Muscle layer of duodenum (tissue), 2 donors: ENCODE results near the gene CCDC50.

Source experiments
- H3K27ac ChIP-seq: one replicate; pipeline ENCODE4 v1.7.0; 2013; ENCODE audit warnings: mild to moderate bottlenecking, low read length
- H3K27me3 ChIP-seq: one replicate; pipeline ENCODE4 v1.7.0; 2013; ENCODE audit warnings: low read depth, mild to moderate bottlenecking, control low read depth, low read length
- H3K36me3 ChIP-seq, 2 donors: one replicate each; pipeline ENCODE4 v1.7.0; 2013; ENCODE audit warnings: low read length in 2 of 2, control low read depth in 1 of 2, mild to moderate bottlenecking in 1 of 2; ENCODE audit not compliant: insufficient read depth in 2 of 2, control insufficient read depth in 1 of 2
- H3K4me1 ChIP-seq, 2 donors: one replicate each; pipeline ENCODE4 v1.7.0; 2013; ENCODE audit warnings: low read length in 2 of 2, mild to moderate bottlenecking in 2 of 2, control low read depth in 1 of 2, moderate library complexity in 1 of 2; ENCODE audit not compliant: insufficient read depth in 2 of 2, control insufficient read depth in 1 of 2
- H3K4me3 ChIP-seq, 2 donors: one replicate each; pipeline ENCODE4 v1.7.0; 2013; ENCODE audit warnings: low read length in 2 of 2, low read depth in 1 of 2, mild to moderate bottlenecking in 1 of 2
- H3K9me3 ChIP-seq, 2 donors: one replicate each; pipeline ENCODE4 v1.7.0; 2013; ENCODE audit warnings: low read length in 2 of 2, control low read depth in 1 of 2, mild to moderate bottlenecking in 1 of 2; ENCODE audit not compliant: control insufficient read depth in 1 of 2
- donor health status: healthy.

Gene CCDC50

DNA sequence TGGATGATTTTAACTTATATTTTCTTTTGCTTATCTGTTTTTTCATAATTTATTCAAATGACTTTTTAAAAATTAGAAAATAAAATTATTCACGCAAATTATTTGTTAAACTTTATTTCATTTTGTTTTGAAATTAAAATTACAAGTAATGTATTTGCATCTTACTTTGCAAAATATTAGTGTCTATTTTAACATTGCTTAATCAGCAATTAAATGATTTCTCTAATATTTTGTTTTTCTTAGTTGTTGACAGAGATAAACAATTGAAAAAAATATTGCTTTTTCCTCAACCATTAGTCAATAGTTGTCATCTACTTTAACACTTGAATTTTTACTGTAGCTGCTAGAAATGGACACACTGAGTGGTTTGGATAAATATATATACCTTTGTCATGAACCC, 99.0 kb downstream of the CCDC50 start:
- Histone ChIP-seq H3K27ac (no peak overlapping the region), H3K4me1 (no peaks in the 10 kb centered on the region), H3K36me3 (no peaks in the 10 kb centered on the region), H3K9me3 (no peaks in the 10 kb centered on the region), H3K4me3 (no peak overlapping the region), H3K27me3 (no peaks in the 10 kb centered on the region)

DNA sequence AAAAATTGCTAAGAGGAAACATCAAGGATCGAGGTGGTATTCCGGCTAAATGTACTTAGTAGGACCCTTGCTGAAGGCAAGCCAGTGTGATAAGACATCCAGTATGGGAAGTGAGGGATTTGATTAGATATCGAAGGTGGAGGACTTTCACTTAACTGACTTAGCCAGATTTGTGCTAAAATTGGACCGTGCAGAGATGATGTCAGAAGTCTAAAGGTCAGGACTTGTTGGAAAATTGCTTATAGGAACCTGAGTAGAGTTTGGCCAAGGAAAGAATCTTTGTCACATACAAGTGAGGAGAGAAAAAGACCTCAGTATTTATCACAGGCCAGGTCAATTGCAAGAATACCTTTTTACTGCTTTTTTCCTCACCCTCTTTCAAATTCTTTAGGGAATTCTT, 100.9 kb downstream of the CCDC50 start:
- Histone ChIP-seq H3K4me1 (no peaks in the 10 kb centered on the region), H3K27me3 (no peaks in the 10 kb centered on the region), H3K36me3 (no peaks in the 10 kb centered on the region), H3K4me3 (no peak overlapping the region), H3K27ac (no peak overlapping the region), H3K9me3 (no peaks in the 10 kb centered on the region)

DNA sequence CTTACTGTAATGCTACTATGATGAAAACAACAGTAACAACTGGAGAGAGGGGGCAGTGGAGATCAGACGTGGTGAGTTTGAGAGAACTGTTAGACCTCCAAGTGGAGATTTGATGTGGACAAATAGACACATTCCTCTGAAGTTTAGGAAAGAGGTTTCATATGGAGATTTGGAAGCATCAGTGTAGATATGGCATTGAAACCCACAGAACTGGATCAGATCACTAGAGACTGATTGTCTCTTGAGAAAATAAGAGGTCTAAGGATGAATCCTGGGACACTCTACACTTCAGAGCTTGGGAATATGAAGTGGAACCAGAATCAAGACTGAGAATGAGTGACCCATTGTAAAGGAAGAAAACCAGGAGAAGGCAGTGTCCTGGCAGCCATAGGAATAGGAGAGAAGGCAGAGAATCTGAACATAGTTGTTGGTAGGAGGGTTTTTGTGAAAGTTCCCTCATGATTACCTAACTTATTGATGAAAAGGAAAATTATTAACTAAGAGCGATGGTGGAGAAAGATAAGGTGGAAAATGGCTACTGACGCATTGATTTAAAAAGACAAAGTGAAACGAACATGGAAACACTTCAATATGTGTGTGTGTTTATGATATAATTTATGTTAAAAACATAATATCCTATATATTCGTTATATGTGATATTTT, 102.1 kb downstream of the CCDC50 start:
- no peaks in the 10 kb centered on the region for H3K4me1 ChIP-seq

DNA sequence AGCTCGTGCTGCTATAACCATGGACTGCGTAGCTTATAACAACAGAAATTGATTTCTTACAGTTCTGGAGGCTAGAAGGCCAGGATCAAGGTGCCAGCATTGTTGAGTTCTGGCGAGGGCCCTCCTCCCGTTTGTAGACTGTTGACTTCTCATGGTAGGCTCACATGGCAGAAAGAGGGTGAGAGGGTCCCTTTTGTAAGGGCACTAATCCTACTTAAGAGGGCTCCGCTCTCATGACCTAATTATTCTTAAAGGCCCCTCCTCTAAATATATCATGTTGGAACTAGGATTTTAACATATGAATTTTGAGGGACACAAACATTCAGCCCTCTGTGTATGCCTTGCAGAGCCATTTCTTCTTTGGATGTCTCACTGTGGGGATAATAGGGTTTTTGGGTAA, 103.0 kb downstream of the CCDC50 start:
- Histone ChIP-seq H3K27me3 (no peaks in the 10 kb centered on the region), H3K9me3 (no peaks in the 10 kb centered on the region), H3K27ac (no peak overlapping the region), H3K4me3 (no peak overlapping the region), H3K4me1 (no peaks in the 10 kb centered on the region), H3K36me3 (no peaks in the 10 kb centered on the region)

More for the DNA sequence above, 102.1 kb downstream of the CCDC50 start:
- Histone ChIP-seq H3K9me3 (no peaks in the 10 kb centered on the region), H3K4me3 (no peak overlapping the region), H3K36me3 (no peaks in the 10 kb centered on the region), H3K27ac (no peak overlapping the region), H3K27me3 (no peaks in the 10 kb centered on the region)

DNA sequence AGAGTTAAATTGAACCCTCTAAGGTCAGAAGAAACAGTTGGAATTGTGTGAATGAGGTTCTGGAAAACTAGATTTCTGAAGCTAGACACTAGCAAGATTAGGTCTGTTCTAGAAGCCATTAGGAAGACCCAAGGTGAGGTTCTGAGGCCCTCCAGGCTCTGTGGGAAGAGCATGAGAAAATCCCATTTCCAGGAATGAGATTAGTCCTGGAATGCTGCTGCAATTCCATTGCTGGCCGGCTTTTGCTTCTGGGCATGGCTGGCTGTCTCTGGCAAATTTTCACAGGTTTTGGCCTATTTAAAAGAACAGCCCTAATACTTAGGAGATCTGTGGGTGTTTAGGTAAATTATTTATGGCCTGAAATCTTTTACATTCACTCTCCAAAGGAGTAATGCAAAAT, 104.8 kb downstream of the CCDC50 start:
- Histone ChIP-seq H3K27ac (no peak overlapping the region), H3K36me3 (no peaks in the 10 kb centered on the region), H3K4me1 (no peaks in the 10 kb centered on the region), H3K9me3 (no peaks in the 10 kb centered on the region), H3K27me3 (no peaks in the 10 kb centered on the region), H3K4me3 (no peak overlapping the region)

DNA sequence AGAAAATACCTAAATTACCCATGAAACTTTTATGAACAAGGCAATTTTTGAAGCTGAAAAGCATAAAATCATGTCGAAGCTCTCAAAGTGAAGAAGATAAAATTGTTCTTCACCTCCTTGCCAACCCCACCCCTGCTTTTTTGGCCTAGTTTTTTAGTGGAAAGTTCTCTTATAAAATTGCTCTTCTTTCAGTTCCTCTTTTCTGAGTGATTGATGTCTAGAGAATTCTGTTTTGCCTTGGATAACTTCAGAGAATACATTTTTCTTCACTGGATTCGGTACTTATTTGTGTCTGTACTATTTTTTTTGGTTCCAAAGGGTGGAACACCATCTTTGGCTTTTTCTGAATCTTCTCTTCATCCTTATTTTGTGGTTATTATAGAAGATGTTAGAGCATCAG, 106.8 kb downstream of the CCDC50 start:
- Histone ChIP-seq H3K4me3 (no peak overlapping the region), H3K4me1 (no peaks in the 10 kb centered on the region), H3K9me3 (peaks cover 0 to 4% of the 10 kb centered on the region in 2 donors), H3K27me3 (no peaks in the 10 kb centered on the region), H3K36me3 (no peaks in the 10 kb centered on the region), H3K27ac (no peak overlapping the region)

DNA sequence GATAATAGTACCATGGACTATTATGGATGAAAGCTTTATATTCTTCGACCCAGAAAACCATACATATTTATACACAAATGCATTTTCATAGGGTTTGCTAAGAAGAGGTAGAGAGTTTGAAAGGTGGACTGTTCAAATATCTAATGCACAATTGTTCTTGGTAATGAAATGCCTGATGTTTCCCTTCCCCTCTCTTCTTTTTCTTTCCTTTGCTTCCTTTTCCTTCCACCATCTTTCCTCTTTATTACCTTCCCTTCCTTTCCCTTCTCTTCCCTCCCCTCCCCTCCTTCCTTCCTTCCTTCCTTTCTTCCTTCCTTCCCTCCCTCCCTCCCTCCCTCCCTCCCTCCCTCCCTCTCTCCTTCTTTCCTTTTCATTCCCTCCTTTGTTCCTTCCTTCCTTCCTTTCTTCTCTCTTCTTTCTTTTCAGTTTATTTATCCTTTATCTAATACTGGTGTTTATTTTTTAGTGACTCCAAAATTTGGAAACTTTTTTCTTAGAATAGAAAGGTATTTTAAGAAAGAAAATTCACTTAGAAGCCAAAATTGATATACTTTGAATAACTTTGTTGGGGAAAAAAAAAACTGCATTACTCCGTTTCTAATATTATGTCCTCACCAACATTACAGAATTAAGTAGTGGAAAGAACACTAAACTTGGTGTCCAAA, 109.1 kb downstream of the CCDC50 start:
- Histone ChIP-seq H3K36me3 (no peaks in the 10 kb centered on the region), H3K27me3 (no peaks in the 10 kb centered on the region), H3K9me3 (peaks cover 0 to 4% of the 10 kb centered on the region in 2 donors), H3K4me3 (no peak overlapping the region), H3K27ac (no peak overlapping the region), H3K4me1 (no peaks in the 10 kb centered on the region)

DNA sequence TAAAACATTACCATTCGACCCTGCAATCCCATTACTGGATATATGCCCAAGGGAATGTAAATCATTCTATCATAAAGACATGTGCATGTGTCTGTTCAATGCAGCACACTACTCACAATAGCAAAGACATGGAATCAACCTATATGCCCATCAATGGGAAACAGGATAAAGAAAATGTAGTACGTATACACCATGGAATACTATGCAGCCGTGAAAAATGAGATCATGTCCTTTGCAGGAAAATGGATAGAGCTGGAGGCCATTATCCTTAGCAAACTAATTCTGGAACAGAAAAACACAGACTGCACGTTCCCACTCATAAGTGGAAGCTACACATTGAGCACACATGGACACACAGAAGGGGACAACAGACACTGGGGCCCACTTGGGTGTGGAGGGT, 111.3 kb downstream of the CCDC50 start:
- H3K36me3 ChIP-seq: no peaks in the 10 kb centered on the region

DNA sequence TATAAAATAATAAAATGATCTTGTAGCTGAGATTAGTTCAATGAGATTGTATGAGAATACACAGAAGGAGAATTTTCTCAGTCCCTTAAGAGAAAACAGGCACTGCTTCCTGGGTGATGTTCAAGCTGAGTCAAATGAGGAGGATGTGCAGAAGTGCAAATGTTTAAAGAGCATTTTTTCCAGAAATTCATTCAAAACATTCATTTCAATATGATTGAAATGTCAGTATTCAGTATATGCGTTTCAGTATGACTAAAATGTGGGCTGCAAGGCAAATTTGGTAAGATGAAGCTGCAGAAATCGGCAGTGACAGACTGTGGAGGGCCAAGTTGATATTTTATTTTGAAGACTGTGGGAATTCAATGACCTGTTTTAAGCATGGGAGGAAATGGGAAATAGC, 112.5 kb downstream of the CCDC50 start:
- Histone ChIP-seq H3K27me3 (no peaks in the 10 kb centered on the region), H3K4me1 (no peaks in the 10 kb centered on the region), H3K9me3 (peaks cover 0 to 4% of the 10 kb centered on the region in 2 donors), H3K36me3 (no peaks in the 10 kb centered on the region), H3K4me3 (no peak overlapping the region), H3K27ac (no peak overlapping the region)

More for the DNA sequence above, 111.3 kb downstream of the CCDC50 start:
- Histone ChIP-seq H3K9me3 (peaks cover 0 to 4% of the 10 kb centered on the region in 2 donors), H3K27ac (no peak overlapping the region), H3K4me1 (no peaks in the 10 kb centered on the region), H3K27me3 (no peaks in the 10 kb centered on the region), H3K4me3 (no peak overlapping the region)

DNA sequence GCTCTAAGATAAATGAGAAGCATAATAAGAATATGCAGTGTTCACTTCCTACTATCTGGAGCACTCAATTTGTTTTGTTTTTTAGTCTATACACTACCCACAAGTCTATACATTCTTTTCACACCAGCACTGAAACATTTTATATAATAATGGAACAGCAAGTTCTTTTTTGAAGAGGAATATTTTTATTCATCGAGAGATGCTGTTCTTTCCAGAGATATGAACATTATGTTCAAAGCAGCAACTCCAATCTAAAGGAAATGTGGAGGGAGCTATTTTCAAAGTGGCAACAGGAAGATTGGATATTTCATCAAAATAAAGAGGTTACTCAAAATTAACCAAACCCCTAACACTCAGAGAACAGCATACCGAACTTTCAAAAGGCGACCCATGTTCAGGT, 115.4 kb downstream of the CCDC50 start:
- no peaks in the 10 kb centered on the region for H3K36me3 ChIP-seq
- peaks cover 0 to 4% of the 10 kb centered on the region in 2 donors for H3K9me3 ChIP-seq
- no peaks in the 10 kb centered on the region for H3K4me1 ChIP-seq
- H3K4me3 ChIP-seq: no peak overlapping the region
- H3K27me3 ChIP-seq: no peaks in the 10 kb centered on the region
- H3K27ac ChIP-seq: no peak overlapping the region
